ENCODE results near the gene MYOG.

The MYOG gene

DNA sequence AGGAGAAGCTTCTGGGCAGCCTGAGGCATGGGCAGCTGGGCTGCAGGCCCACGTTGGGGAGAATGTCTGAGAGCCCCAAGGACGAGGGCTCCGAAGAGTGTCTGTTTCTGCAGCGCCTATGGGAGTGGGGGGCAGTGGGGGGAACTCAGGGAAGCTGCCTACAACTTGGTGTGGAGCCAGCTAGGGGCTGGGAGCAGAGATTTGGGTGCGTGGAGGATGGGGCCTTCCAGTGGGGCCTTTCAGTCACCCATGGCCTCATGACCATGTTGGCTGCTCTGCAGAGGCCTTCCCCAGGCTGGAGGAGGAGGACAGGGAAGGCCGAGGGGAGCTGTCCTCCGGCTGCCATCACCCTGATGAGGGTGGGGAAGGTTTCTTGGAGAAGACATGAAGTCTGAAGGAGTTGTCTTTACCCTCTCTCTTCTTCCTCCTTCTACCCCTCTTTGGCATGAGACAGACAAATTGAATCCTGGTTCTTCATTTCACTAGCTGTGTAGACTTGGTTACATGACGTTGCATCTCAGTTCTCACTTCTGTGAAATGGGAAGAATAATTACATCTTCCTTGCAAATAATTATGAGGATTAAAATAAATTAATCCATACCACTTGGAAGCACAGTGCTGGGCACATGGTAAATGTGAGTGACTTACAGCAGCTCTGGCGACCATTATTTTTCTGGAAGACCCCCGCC is 51.2 kb downstream of the MYOG start:
- Mint-ChIP-seq H3K27me3 (peaks cover 2% of the 10 kb centered on the region), H3K4me3 (no peak overlapping the region), H3K27ac (no peak overlapping the region), H3K36me3 (ENCODE audit: low read depth) (no peaks in the 10 kb centered on the region), H3K4me1 (ENCODE audit: low read depth) (peaks cover 1% of the 10 kb centered on the region), H3K9me3 (no peaks in the 10 kb centered on the region)
- no peak for DNase-seq

- peaks cover 2% of the 10 kb centered on the region for H3K27me3 Mint-ChIP-seq
- no peak overlapping the region for H3K4me3 Mint-ChIP-seq
- no peaks in the 10 kb centered on the region for H3K9me3 Mint-ChIP-seq
- DNase-seq = no peak
- no peaks in the 10 kb centered on the region for H3K4me1 Mint-ChIP-seq (ENCODE audit: low read depth)
- no peaks in the 10 kb centered on the region for H3K36me3 Mint-ChIP-seq (ENCODE audit: low read depth)
- no peak overlapping the region for H3K27ac Mint-ChIP-seq
Measured at GRCh38 chr1:203033917-203034316, 51.9 kb downstream of the MYOG start.

DNA sequence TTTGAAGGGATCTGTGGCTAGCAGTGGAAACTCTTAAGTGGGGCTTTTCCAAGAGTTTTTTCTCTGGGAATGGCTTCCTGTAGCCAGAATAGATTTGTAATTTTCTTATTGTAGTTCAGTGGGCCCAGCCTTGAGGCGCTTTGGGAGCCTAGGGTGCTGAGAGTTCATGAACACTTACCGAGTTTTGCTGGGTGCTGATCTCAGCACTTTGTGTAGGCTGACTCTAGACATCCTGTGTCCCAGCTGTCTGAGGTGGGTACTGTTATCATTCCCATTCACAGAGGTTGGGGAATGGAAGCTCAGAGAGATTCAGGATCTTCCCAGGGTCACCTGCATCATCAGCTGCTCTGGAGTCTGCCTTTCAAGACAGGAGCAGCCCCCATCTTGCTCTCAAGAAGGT is 52.5 kb downstream of the MYOG start:
- Mint-ChIP-seq H3K4me3 (no peak overlapping the region), H3K27me3 (peaks cover 3% of the 10 kb centered on the region), H3K36me3 (ENCODE audit: low read depth) (no peaks in the 10 kb centered on the region), H3K27ac (no peak overlapping the region), H3K9me3 (no peaks in the 10 kb centered on the region), H3K4me1 (ENCODE audit: low read depth) (no peaks in the 10 kb centered on the region)
- DNase-seq = no peak

Data from activated T-cell treated with anti-CD3 and anti-CD28 coated beads, Interleukin-2, amount 50 U/mL, for 24 hours (primary cell).